Activated naive CD4-positive, alpha-beta T cell treated with anti-CD3 and anti-CD28 coated beads, Interleukin-2, amount 10 ng/mL, durations not matched to agents 7 days and 5 days (primary cell): ENCODE results near the gene CCL25.
"Not testable (repeated sequence)": the region's sequence is repeated elsewhere in the genome, so short reads cannot be mapped to it uniquely, and the experiment has no call there.

Source experiments
- CTCF ChIA-PET: fragments of 350-600 bp; sonication (Branson Sonifier 250); formaldehyde crosslinking; loops from one replicate; lab custom pipeline; 2021; ENCODE audit warnings: antibody characterized with exemption; lab: Charles Lee
- DNase-seq: peaks from one replicate; pipeline ENCODE4 v3.0.0-alpha.2; 2020
- H3K27ac Mint-ChIP-seq: one replicate; pipeline ENCODE4 v1.8.0; 2021; ENCODE audit warnings: mild to moderate bottlenecking, moderate library complexity, mixed read lengths
- H3K27me3 Mint-ChIP-seq: one replicate; pipeline ENCODE4 v1.8.0; 2021; ENCODE audit warnings: mild to moderate bottlenecking, mixed read lengths
- H3K36me3 Mint-ChIP-seq: one replicate; pipeline ENCODE4 v1.8.0; 2021; ENCODE audit warnings: mixed read lengths
- H3K4me1 Mint-ChIP-seq: one replicate; pipeline ENCODE4 v1.8.0; 2021; ENCODE audit warnings: mixed read lengths
- H3K4me3 Mint-ChIP-seq: one replicate; pipeline ENCODE4 v1.8.0; 2021; ENCODE audit warnings: mild to moderate bottlenecking, moderate library complexity, mixed read lengths
- H3K9me3 Mint-ChIP-seq: one replicate; pipeline ENCODE4 v1.8.0; 2021; ENCODE audit warnings: mixed read lengths

Gene CCL25

GRCh38 chr19:8052464-8052859 is at the start of gene CCL25:
Gene CCL25 (plus strand): TSS chr19:8052760. CDS start chr19:8053050, 290 bp downstream.
- no peaks in the 10 kb centered on the region for H3K9me3 Mint-ChIP-seq
- H3K4me3 Mint-ChIP-seq, result peak within 1 kb of the TSS; percentile 50
- peaks cover 22% of the 10 kb centered on the region for H3K27me3 Mint-ChIP-seq
- peak within 1 kb of the TSS; percentile 82 for H3K27ac Mint-ChIP-seq
- peaks cover 28% of the 10 kb centered on the region for H3K4me1 Mint-ChIP-seq
- no peaks in the 10 kb centered on the region for H3K36me3 Mint-ChIP-seq
- no peak for DNase-seq
- CTCF ChIA-PET, result no interaction called here

DNA sequence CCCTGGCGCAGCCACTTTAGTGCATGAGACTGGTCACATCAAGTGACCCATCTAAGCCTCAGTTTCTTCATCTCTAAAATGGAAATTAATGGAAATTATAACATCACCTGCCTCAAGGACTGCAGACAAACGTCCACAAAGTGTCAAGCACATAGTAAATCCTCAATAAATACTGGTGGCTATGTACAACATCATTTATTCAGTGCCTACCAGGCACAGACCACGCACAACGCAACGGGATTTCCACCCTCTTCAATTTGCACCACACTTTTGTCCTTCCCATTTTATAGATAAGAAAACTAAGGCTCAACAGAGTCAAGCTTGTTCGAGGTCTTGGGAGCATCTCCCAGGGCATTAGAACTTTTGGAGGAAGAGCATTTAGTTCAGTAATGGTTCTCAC is 48.6 kb upstream of the CCL25 start:
- peak overlapping the region; percentile 97 for H3K4me3 Mint-ChIP-seq
- peaks cover 36% of the 10 kb centered on the region for H3K4me1 Mint-ChIP-seq
- no peaks in the 10 kb centered on the region for H3K27me3 Mint-ChIP-seq
- DNase-seq, result no peak
- H3K36me3 Mint-ChIP-seq, result peaks cover 10% of the 10 kb centered on the region
- no peaks in the 10 kb centered on the region for H3K9me3 Mint-ChIP-seq
- CTCF ChIA-PET, result interaction anchor here (0.6 kb wide), 1 partner anchor 686 kb away, joined by 3 read pairs; no protein-coding TSS in a partner anchor
- peak overlapping the region; percentile 89 for H3K27ac Mint-ChIP-seq

DNA sequence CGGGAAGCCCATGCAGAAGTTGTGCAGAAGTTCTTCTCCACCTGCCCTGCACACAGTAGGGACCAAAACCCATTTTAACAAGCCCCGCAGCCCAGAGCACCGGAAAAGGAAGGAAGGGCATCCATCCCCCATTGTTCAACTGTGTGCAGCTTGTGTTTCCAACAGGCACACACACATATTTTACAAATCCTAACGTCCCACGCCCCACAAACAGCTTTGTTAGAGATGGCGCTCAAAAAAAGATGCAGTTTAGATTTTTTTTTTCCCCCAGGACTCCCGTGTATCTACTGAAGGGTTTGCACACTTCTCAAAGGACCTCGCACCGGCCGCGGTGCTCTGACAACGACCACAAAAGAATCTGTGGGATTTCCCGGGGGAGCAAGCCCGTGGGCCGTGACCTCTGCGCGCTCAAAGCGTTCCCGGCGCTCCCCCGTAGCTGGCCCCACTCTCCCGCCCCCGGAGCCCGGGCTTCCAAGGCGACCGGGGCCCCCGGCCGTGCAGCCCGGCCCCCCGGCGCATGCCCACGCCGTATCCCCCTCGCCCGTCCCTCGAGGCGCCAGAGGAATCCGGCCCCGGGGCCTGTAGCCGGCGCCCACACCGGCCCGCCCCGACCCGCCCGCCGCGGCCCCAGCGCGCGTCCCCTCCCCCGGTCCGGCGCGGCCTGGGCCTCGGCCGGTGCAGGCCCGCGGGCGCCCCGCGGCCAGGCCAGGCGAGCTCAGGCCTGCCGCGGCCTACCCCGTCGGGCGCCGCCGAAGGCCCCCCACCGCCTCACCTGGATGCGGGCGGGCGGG is 47.6 kb upstream of the CCL25 start:
- Mint-ChIP-seq H3K9me3 (no peaks in the 10 kb centered on the region), H3K4me1 (peaks cover 36% of the 10 kb centered on the region), H3K27ac (peak overlapping the region; percentile 89), H3K27me3 (no peaks in the 10 kb centered on the region), H3K36me3 (peaks cover 10% of the 10 kb centered on the region), H3K4me3 (peak overlapping the region; percentile 97)
- peak; percentile 45 for DNase-seq
- CTCF ChIA-PET, result no interaction called here

DNA sequence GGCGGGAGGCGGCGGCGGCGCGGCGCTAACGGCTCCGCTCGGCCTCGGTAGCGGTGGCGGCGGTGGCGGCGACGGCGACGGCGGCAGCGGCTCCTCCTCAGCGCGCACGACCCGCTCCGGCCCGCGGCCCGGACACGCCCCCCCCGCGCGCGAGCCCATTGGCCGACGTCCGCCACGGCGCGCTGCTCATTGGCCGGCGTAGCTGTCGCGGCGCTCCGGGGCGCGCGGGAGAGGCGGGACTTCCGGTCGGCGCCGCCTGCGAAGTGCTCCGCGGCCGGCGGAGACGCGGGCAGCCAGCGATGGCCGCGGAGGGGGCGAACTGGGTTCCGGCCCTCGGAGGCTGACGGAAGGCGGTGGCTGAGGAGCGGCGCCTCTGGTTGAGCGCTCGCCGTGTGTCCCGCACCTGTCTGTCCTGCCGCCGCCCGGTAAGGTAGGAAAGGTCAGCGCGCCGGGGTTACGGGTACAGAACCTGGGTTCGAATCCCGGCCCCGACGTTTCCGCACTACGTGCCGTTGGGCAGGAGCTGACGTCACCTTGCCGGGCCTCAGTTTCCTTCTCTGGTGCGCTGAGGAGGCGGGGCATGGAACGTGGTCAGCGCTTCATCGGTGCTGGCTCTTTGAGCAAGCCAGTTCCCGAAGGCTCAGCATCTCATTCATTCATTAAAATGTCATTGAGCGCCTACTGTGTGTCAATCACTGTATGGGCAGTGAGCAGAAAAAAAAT is 46.9 kb upstream of the CCL25 start, which contains the start of gene ELAVL1:
ELAVL1 (minus strand) TSS at position 108 of the 723 bp plus-strand sequence. CDS start 13,826 bp downstream, outside the sequence.
- Mint-ChIP-seq H3K4me3 (peak within 1 kb of the TSS; percentile 97), H3K27ac (peak within 1 kb of the TSS; percentile 89), H3K36me3 (peaks cover 10% of the 10 kb centered on the region), H3K27me3 (no peaks in the 10 kb centered on the region), H3K9me3 (no peaks in the 10 kb centered on the region), H3K4me1 (peaks cover 34% of the 10 kb centered on the region)
- peak; percentile 90 for DNase-seq
- CTCF ChIA-PET, result interaction anchor here (0.9 kb wide), 1 partner anchor 76 kb away, joined by 3 read pairs; no protein-coding TSS in a partner anchor

DNA sequence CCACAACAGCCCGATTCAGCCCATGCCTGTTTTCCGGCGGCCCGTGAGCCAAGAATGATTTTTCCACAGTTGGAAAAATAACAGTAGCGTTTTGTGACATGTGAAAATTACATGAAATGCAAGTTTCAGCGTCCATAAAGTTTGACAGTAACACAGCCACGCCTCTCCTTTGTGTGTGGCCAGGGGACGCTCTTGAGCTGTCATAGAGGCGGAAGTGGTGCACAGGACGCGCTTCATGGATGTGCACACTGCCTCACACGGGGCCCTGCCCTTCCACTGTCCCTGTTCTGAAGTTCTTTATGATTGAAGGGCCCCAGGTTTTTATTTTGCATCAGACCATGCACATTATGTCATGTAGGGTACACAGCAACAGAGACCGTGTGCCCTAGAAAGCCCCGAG is 34.8 kb upstream of the CCL25 start:
- CTCF ChIA-PET, result no interaction called here
- peak; percentile 55 for DNase-seq
- Mint-ChIP-seq H3K27me3 (no peaks in the 10 kb centered on the region), H3K4me1 (peaks cover 8% of the 10 kb centered on the region), H3K9me3 (no peaks in the 10 kb centered on the region), H3K4me3 (no peak overlapping the region), H3K36me3 (no peaks in the 10 kb centered on the region), H3K27ac (no peak overlapping the region)

DNA sequence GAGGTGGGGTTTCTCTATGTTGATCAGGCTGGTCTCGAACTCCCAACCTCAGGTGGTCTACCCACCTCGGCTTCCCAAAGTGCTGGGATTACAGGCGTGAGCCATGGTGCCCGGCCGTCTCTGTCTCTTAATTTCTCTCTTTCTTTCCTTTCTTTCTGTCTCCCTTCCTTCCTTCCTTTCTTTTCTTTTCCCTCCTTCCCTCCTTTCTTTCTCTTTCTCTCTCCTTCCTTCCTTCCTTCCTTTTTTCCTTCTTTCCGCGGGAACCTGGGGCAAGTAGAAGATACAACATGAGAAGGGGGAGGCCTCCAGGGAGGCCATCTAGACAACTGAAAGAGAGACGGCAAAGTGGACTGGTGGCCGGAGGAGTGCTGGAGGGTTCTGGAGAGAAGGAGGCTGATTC is 31.9 kb upstream of the CCL25 start:
- CTCF ChIA-PET, result no interaction called here

DNA sequence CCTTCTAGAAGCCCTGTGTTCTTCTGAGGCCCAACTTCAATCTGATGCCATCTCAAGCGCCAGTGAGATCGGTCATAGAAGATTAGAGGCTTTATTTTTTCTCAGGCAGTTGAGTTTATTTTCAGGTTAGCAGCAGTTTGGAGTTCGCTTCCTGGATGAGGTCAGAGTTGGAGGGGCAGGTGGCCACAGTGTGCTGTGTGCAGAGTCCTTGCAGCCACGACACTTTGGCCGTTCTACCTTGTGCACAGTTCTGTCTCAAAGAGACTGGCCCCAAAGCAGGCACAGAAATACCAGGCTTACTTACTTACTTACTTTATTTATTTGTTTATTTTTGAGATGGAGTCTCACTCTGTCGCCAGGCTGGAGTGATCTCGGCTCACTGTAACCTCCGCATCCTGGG is 31.2 kb upstream of the CCL25 start:
- no peak overlapping the region for H3K4me3 Mint-ChIP-seq
- no peak overlapping the region for H3K27ac Mint-ChIP-seq
- no peak for DNase-seq
- no peaks in the 10 kb centered on the region for H3K27me3 Mint-ChIP-seq
- H3K9me3 Mint-ChIP-seq, result no peaks in the 10 kb centered on the region
- CTCF ChIA-PET, result no interaction called here
- H3K4me1 Mint-ChIP-seq, result peaks cover 8% of the 10 kb centered on the region
- H3K36me3 Mint-ChIP-seq, result no peaks in the 10 kb centered on the region

More for the DNA sequence above, 31.9 kb upstream of the CCL25 start:
- no peak for DNase-seq
- H3K4me3 Mint-ChIP-seq, result no peak overlapping the region
- no peaks in the 10 kb centered on the region for H3K27me3 Mint-ChIP-seq
- H3K4me1 Mint-ChIP-seq, result peaks cover 8% of the 10 kb centered on the region
- no peaks in the 10 kb centered on the region for H3K9me3 Mint-ChIP-seq
- H3K27ac Mint-ChIP-seq, result no peak overlapping the region
- H3K36me3 Mint-ChIP-seq, result no peaks in the 10 kb centered on the region

- Mint-ChIP-seq H3K36me3 (no peaks in the 10 kb centered on the region), H3K27ac (no peak overlapping the region), H3K9me3 (no peaks in the 10 kb centered on the region), H3K27me3 (no peaks in the 10 kb centered on the region), H3K4me3 (no peak overlapping the region), H3K4me1 (peaks cover 8% of the 10 kb centered on the region)
- CTCF ChIA-PET, result no interaction called here
- no peak for DNase-seq
Observed at GRCh38 chr19:8022275-8022674, 30.3 kb upstream of the CCL25 start.

GRCh38 chr19:8023371-8023770 is 29.2 kb upstream of the CCL25 start:
- H3K27ac Mint-ChIP-seq, result no peak overlapping the region
- CTCF ChIA-PET, result no interaction called here

GRCh38 chr19:8024256-8024655 is 28.3 kb upstream of the CCL25 start:
- H3K4me3 Mint-ChIP-seq, H3K27ac Mint-ChIP-seq, H3K4me1 Mint-ChIP-seq, H3K36me3 Mint-ChIP-seq, DNase-seq, H3K27me3 Mint-ChIP-seq, H3K9me3 Mint-ChIP-seq: not testable (repeated sequence)
- CTCF ChIA-PET, result interaction anchor here (0.8 kb wide), 1 partner anchor 81 kb away, joined by 3 read pairs; the partner anchor contains the start of gene TIMM44

More at GRCh38 chr19:8023371-8023770, 29.2 kb upstream of the CCL25 start:
- Mint-ChIP-seq H3K4me3 (no peak overlapping the region), H3K9me3 (no peaks in the 10 kb centered on the region), H3K27me3 (no peaks in the 10 kb centered on the region), H3K36me3 (no peaks in the 10 kb centered on the region), H3K4me1 (no peaks in the 10 kb centered on the region)
- no peak for DNase-seq

DNA sequence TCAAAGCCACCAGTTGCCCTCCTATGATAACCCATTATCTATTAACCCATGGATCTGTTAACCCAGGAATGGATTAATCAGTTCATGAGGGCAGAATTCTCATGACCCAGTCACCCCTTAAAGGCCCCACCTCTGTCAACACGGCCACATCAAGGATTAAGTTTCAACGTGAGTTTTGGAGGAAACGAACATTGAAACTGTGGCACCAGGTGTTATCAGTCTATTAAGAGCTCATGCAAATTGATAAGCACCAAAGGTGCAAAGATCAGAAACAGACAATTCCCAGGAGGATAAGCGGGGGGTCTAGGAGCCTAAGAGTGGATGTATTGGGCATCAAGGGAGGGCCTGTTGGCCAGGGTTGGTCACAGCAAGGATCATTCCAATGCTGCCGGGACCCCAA is 27.2 kb upstream of the CCL25 start:
- CTCF ChIA-PET, result no interaction called here
- no peak for DNase-seq
- H3K9me3 Mint-ChIP-seq, result no peaks in the 10 kb centered on the region
- H3K27me3 Mint-ChIP-seq, result peaks cover 4% of the 10 kb centered on the region
- no peaks in the 10 kb centered on the region for H3K36me3 Mint-ChIP-seq
- H3K4me3 Mint-ChIP-seq, result no peak overlapping the region
- no peaks in the 10 kb centered on the region for H3K4me1 Mint-ChIP-seq
- H3K27ac Mint-ChIP-seq, result no peak overlapping the region

DNA sequence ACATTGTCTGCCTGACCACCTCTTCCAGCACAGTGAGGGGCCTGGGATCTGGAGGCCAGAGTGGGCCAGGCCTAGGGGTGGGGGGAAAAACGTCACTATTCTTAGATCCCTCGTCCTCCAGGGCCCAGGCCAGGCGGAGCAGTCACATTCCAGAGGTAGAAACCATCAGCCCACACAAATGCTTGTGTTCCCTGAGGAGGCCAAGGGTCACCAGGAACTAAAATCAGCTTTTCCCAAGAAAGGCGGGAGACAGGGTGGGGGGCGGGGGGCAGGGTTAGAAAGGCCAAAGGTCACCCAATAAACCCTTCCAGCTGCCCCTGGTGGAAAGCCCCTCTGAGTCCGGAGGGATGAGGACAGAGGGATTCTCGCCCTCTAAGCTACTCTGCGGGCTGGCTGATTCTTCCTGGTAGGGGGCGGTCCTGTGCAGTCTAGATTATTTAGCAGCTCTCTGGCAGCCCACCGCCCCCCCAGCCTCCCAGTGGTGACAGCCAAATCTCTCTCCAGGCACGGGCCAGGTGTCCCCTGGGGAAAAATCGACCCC is 23.5 kb upstream of the CCL25 start:
- DNase-seq, result no peak
- CTCF ChIA-PET, result no interaction called here
- H3K9me3 Mint-ChIP-seq, result no peaks in the 10 kb centered on the region

DNA sequence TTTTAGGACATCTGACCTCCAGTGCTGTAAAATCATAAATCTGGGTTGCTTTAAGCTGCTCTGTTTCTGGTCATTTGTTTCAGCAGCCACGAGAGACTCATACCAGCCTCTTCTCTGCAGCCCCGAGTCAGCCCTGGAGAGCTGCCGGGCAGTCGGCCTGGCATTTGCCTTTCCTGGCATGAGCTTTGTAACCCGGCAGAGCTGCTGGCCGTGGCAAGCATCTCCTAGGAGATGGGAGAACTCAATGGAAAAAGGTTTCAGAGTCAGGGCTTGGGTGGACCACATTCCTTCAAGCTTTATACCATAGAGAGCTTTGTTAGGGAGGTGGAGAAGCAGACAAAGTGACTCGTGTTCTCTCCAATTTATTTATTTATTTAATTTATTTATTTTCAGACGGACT is 21.6 kb upstream of the CCL25 start:
- no peaks in the 10 kb centered on the region for H3K9me3 Mint-ChIP-seq
- no peak overlapping the region for H3K27ac Mint-ChIP-seq
- CTCF ChIA-PET, result no interaction called here
- H3K4me3 Mint-ChIP-seq, result no peak overlapping the region
- peaks cover 32% of the 10 kb centered on the region for H3K27me3 Mint-ChIP-seq
- no peaks in the 10 kb centered on the region for H3K4me1 Mint-ChIP-seq
- no peak for DNase-seq
- no peaks in the 10 kb centered on the region for H3K36me3 Mint-ChIP-seq

More for the DNA sequence above, 23.5 kb upstream of the CCL25 start:
- Mint-ChIP-seq H3K27ac (no peak overlapping the region), H3K4me1 (no peaks in the 10 kb centered on the region), H3K27me3 (peaks cover 26% of the 10 kb centered on the region), H3K36me3 (no peaks in the 10 kb centered on the region), H3K4me3 (no peak overlapping the region)
